HG02970 (cell line): ENCODE results near the gene TBCD.

Experiments used
- ATAC-seq: cut with Tn5 transposase; IDR thresholded peaks from one replicate; pipeline ENCODE4 v1.9.1; 2021; ENCODE audit warnings: mild to moderate bottlenecking, moderate library complexity, moderate number of reproducible peaks; ENCODE audit not compliant: unreplicated experiment, low FRiP score

TBCD gene

DNA sequence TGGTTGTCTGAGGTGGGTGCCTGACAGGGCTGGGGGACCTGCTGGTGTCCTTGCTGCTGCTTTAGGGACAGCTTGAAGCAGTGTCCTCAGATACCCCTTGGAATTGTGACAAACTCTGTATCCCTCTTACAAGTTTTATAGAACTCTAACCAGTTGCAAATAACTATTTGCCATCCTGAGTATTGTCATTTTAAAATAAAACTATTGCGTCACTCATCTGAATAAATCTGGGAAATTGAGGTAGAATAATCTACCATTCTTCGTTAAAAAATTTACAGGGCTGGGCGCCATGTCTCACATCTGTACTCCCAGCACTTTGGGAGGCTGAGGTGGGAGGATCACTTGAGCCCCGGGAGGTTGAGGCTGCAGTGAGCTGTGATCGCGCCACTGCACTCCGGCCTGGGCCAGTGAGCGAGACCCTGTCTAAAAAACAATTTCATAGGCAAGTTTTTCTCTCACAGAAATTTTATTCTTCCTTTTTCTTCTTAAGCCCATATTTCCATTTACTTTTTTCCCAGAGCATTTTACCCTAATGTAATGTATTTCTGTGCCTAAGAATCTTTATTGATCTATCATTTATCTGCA, 73.8 kb downstream of the TBCD start:
- ATAC-seq, result no peak

- ATAC-seq, result no peak
Observed at GRCh38 chr17:82826211-82826610, 74.3 kb downstream of the TBCD start.

GRCh38 chr17:82826956-82827355, 75.1 kb downstream of the TBCD start:
- no peak for ATAC-seq

GRCh38 chr17:82828875-82829487, 77.1 kb downstream of the TBCD start:
- ATAC-seq, result no peak

DNA sequence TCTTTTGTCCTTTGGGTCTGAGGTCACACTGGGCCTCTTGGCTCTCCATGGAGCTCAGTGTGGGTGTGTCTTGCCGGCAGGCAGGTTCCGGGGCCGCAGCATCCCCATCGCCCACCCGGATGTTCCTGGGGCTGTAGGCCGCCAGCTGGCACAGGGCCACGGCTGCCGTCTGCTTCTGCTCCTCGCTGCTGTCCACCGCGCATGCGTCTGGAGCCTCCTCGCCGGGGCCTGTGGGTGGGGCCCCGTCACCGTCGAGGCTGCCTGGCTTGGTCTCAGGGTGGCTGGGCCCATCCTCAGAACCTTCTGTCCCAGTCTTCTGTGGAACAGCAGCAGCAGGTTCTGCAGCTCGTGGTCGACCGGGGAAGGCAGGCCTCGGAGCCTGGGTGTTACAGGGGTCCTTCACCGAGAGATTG, 78.4 kb downstream of the TBCD start:
- ATAC-seq, result no peak

DNA sequence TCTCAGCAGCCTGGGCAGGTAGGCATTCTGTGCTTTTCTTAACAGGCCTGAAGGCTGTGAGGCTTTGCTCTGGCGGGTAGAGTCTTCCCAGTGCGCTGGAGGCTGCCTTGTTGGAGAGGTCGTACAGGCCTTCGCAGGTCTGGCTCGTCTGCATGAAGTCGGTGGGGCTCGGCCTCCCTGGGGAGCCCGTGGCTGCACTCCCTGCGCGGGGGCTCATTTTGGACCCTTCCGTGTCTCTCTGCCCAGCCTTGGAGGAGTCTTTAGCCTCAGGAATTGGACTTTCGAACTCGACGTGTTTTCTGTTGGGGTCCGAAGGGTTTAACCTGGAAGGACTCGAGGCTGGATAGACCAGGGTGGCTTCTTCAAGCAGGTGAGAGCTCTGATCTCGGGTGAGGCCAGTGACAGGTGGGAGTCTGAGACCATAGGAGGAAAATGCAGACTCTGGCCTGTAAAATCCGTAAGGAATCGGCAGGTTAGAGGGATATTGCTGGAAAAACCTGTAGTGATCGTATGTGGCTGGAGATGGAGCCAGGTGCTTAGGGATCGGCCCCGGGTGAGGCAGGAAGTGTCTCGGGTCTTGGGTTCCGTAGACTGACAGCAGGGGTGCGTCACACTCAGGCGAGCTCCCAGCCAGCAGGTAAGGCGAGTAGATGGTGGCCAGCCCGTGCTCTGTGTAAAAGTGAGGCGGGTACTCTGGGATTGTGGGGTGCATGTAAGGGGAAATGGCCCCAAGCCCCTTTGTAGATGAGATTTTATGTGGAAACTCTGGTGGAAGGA, 79.4 kb downstream of the TBCD start:
- ATAC-seq, result no peak

- ATAC-seq, result no peak
Observed at GRCh38 chr17:82831818-82832200, 79.9 kb downstream of the TBCD start.

DNA sequence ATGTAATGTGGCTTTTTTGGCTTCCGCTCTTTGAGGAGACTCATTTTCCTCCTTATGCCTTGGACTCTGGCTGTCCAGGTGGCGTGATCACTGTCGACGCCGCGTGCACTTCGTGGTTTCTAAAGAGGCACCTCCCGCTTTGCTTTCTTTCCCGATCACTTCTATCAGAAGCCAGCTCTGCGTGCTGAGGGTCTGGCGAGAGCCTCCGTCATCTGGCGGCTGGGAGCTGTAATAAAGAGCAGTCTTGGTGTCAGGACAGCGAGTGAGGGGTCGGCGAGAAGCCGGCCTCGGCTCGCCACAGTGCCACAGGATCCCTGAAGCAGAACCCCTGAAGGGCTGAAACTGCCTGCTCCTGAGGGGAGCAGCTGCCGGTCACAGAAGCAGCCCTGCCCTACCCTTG, 80.5 kb downstream of the TBCD start:
- no peak for ATAC-seq

DNA sequence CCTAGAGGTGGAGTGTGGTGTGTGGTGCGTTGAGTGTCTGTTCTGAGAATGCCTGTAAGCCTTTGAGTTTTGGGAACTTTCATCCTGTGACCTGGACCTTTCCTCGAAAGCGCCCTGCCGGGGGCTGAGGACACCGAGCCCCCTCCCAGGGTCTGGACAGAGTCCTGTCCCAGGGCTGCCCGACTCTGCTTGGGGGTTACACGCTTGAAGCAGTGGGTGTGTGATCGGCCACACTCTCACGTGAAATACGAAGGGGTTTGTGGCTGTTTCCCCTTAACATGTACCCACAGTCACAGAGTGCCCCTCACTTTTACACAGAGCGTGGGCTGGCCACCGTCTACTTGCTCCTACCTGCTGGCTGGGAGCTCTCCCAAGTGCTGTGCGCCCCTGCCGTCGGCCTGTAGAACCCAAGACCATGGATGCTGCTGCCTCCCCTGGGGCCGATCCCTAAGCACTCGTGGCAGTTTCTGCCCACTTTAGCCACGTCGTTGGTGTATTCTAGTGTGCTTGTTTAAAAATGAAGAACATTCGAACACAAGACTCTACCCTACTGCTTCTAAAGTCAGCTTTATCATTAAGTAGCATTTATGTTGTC, 81.1 kb downstream of the TBCD start:
- no peak for ATAC-seq

DNA sequence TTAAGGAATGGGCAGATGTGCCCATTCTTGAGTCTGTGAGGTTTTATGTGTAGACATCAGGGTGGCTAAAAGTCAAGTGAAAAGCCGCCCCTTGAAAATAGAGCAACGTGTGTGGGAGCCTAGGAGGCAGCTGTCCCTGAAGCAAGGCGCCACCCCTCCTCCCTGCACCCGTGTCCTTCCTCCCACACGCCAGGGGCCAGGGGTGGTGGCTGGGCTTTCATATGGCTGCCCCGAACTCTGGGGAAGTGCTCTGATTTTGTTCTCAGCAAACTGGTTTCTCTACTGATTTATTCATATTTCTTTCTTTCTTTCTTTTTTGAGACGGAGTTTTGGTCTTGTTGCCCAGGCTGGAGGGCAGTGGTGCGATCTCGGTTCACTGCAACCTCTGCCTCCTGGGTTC, 83.3 kb downstream of the TBCD start:
- no peak for ATAC-seq

DNA sequence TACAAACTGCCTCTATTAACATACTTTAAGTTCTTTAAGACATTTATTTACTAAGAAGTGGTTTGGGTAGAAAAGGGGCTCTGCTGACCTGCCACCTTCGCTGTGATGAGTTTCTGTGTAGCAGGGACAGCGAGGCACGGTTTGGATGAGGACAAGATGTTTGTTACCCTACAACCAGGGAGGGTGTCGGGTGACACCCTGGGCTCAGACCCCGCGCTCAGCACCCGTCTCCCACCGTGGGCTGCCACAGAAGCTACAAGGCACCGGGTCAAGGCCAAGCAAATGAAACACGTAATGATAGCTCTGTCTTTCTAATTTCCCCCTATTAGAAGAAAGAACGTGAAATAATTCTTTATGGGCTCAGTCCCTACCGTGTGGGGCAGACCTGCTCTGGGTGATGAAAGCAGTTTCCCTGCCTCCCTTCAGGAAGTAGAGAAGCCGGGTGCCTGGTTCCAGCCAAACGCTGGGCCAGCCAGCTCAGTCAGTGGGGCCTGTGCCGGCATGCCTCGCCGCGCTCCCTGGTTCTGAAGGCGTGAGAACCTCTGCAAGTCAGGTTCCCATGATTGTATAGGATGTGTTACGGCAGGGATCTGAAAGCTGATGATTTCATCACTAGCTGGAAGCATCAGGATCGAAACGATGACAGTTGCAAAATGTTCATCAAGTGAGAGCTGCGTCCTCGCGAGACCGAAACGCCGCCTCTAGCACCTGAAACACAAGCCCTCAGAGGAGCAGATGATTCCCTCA, 84.1 kb downstream of the TBCD start:
- no peak for ATAC-seq

DNA sequence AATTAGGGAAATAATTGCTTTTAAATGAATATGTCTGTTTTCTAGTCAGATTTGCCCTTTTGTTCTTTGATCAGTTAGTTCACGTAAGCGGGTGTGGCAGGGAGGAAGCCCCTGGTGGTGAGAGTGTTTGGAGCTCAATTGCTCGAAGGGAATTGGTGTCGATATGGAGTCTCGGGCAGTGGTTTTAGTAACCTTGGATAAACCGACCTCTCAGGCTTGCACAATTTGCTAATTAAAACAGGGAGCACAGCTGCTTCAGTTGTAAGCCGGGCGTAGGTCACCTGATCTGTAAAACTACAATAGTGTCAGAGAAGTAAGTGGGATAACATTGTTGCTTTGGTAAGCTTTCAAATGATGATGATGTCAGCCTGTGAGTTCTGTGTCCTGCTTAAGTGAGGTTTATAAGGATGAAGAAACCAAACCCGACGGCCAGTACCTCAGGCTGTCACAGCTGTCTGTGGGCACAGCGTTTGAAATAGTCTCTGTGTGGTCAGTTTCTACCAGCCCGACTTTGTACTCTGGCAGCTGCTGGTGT, 85.0 kb downstream of the TBCD start:
- no peak for ATAC-seq

GRCh38 chr17:82837586-82838320, 85.9 kb downstream of the TBCD start:
- ATAC-seq, result no peak

DNA sequence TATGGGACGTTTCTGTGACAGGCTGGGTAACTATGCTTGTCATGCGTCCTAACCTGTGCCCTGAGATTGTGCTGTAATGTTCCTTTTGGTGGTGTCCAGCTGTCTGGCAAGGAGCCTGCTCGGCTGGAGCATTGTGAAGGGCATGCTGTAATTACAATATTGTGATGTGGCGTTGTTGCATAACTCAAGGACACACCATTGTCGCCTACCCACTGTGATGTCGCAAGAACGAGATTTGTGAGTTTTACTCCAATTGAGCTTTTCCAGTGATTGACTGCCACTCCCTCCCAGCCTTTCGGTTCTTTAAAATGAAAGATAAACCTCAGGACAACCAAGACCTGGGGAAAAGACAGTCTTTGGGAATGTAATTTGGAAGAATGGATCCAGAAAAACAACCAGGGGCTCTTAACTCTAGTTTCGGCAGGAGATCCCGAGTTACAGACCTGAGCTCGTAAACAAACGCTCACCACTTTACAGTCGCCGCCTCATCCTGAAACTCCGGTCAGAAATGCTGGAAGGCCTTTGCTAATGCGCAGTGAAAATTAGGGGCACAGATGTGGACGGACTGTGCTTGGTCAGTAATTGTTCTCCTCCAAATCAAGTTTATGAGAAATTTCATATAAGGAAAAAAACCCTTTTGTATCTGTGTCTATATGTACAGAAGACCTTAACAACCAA, 86.7 kb downstream of the TBCD start:
- no peak for ATAC-seq

- no peak for ATAC-seq
Observed at GRCh38 chr17:82839617-82840292, 87.9 kb downstream of the TBCD start, which contains the start of gene ZNF750. ZNF750 (minus strand) TSS chr17:82840022; CDS start chr17:82832454, 7,568 bp downstream.

- ATAC-seq, result no peak
Observed at GRCh38 chr17:82840431-82840831, 88.6 kb downstream of the TBCD start.

- no peak for ATAC-seq
Observed at GRCh38 chr17:82841921-82842596, 90.2 kb downstream of the TBCD start.
